ENCODE results near the gene BCAS3. TPM values are rescaled to one million over a fixed set of nuclear protein-coding genes. Genes with fewer than 3 reads are reported as not detected.
A peak's percentile ranks its signal among the peaks of the same experiment; 100 is the strongest.

Gene BCAS3
- total RNA-seq, 4 donors from 2014 or later, result 13.0 to 27.8 (median 20.7) TPM

DNA sequence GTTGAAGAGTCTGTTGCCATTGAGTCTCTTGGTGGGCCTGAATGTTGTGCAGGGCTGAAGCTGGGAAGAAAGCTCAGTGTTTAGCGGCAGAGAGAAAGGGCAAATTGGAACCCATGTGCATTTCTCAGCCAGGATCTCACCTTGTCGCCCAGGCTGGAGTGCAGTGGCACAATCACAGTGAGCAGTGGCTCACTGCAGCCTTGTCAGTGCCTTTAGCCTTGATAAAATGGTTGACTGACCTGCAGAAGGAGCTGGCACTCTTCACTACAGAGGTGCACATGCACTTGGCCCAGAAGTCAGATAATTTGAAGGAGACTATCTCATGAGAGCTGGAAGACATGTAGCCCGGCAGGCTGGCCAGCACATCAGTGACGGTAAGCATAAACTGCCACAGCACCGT lies 597.7 kb downstream of the BCAS3 start:
- intact Hi-C loops (cut with DNase I), result no loop called here
- 92 to 93% methylated on average over 5 of the region's 5 CpGs for WGBS, 2 donors
- no peak for TF ChIP-seq POLR2A (IDR thresholded peaks at IDR 0.05)
- TF ChIP-seq CTCF (IDR thresholded peaks at IDR 0.05), result no peak

DNA sequence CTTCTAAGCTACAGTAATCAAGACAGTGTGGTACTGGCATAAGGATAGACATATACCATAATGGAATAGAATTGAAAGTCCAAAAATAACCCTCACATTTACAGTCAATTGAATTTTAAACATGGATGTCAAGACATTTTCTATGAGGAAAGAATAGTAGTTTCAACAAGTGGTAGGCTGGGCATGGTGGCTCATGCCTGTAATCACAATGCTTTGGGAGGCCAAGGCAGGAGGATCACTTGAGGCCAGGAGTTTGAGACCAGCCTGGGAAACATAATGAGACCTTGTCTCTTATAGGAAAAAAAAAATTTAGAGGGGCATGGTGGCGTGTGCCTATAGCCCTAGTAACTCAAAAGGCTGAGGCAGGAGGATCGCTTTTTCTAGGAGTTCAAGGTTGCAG lies 599.2 kb downstream of the BCAS3 start:
- Histone ChIP-seq H3K36me3 (no peaks in the 10 kb centered on the region), H3K9me3 (no peaks in the 10 kb centered on the region), H3K27me3 (no peaks in the 10 kb centered on the region), H3K4me3 (no peak overlapping the region), H3K4me1 (peaks cover 0 to 10% (median 3%) of the 10 kb centered on the region in 3 donors), H3K27ac (no peak overlapping the region)
- TF ChIP-seq POLR2A (IDR thresholded peaks at IDR 0.05) (no peak), CTCF (IDR thresholded peaks at IDR 0.05) (no peak)
- DNase-seq, result no peak
- WGBS, 2 donors, result 80 to 91% methylated on average over 2 of the region's 2 CpGs
- intact Hi-C loops (cut with DNase I), result no loop called here

More for the DNA sequence above, 597.7 kb downstream of the BCAS3 start:
- no peak for DNase-seq
- Histone ChIP-seq H3K36me3 (no peaks in the 10 kb centered on the region), H3K27ac (no peak overlapping the region), H3K4me3 (no peak overlapping the region), H3K4me1 (peaks cover 0 to 10% (median 3%) of the 10 kb centered on the region in 3 donors), H3K9me3 (no peaks in the 10 kb centered on the region), H3K27me3 (no peaks in the 10 kb centered on the region)

DNA sequence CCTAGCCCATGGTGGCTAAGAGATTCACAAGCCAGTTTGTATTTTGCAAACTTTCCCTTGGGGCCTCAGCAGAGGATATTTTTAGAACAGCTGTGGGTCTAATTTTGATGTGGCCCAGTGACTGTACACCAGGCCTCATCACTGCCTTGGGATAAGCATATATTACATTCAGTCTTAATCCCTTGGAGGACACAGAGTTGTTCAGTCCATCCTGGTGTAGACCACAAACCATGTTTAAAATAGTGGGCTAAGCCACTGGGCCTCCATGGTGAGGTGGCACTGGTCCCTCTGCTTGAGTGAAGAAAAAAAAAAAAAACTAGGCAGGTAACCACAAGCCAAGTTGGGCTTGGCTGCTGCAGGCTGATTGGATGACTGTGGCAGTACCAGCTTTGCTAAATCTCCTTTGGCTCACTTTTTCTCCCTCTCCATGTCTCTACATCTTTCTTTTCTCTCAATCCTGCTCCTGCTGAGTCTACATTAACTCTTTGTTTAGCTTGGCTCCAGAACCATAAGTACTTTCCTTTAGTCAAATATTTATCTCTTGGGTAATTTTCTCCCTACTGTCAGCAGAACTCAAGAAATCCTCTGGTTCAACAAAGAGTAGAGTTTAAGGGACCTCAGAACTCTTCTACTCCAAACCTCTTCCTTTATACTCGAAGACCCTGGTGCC lies 602.0 kb downstream of the BCAS3 start:
- H3K9me3 ChIP-seq, result no peaks in the 10 kb centered on the region
- TF ChIP-seq CTCF (IDR thresholded peaks at IDR 0.05) (no peak), POLR2A (IDR thresholded peaks at IDR 0.05) (no peak)
- H3K27me3 ChIP-seq, result no peaks in the 10 kb centered on the region
- no peak overlapping the region for H3K4me3 ChIP-seq
- intact Hi-C loops (cut with DNase I), result no loop called here
- H3K4me1 ChIP-seq, result peaks cover 0 to 10% (median 3%) of the 10 kb centered on the region in 3 donors
- WGBS, 2 donors, result 25 to 37% methylated on average over 1 of the region's 1 CpG
- no peaks in the 10 kb centered on the region for H3K36me3 ChIP-seq
- no peak for DNase-seq
- peak overlapping the region in 1 of 4 donors; percentile 2 for H3K27ac ChIP-seq

- Histone ChIP-seq H3K27me3 (no peaks in the 10 kb centered on the region), H3K4me1 (peaks cover 0 to 12% (median 3%) of the 10 kb centered on the region in 3 donors), H3K36me3 (no peaks in the 10 kb centered on the region), H3K9me3 (no peaks in the 10 kb centered on the region), H3K27ac (no peak overlapping the region), H3K4me3 (no peak overlapping the region)
- DNase-seq, result no peak
- intact Hi-C loops (cut with DNase I), result no loop called here
- TF ChIP-seq POLR2A (IDR thresholded peaks at IDR 0.05) (no peak), CTCF (IDR thresholded peaks at IDR 0.05) (no peak)
Measured at GRCh38 chr17:61280338-61280737, 602.7 kb downstream of the BCAS3 start.

DNA sequence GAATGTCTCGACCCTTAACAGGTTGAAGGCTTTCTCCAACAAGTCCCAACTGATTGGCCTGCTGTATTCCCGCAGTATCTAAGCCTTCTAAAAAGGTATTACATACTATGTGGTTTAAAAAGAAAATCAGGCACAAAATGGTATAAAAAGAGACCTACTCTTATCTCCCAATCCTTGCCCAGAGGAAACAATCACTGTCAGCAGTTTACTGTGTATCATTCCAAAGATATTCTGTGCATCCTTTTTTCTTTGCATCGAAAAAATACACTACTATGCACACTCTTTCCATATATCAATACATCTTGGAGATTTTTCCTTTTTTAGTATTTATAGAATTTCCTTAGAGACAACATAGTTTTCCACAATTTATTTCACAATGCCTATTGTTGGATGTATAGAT lies 603.2 kb downstream of the BCAS3 start:
- intact Hi-C loops (cut with DNase I), result no loop called here
- H3K36me3 ChIP-seq, result no peaks in the 10 kb centered on the region
- H3K4me3 ChIP-seq, result no peak overlapping the region
- no peaks in the 10 kb centered on the region for H3K9me3 ChIP-seq
- peaks cover 0 to 17% (median 3%) of the 10 kb centered on the region in 3 donors for H3K4me1 ChIP-seq
- WGBS, 2 donors, result 91% methylated on average over 3 of the region's 3 CpGs
- no peaks in the 10 kb centered on the region for H3K27me3 ChIP-seq
- DNase-seq, result no peak
- TF ChIP-seq CTCF (IDR thresholded peaks at IDR 0.05), result no peak
- TF ChIP-seq POLR2A (IDR thresholded peaks at IDR 0.05), result no peak
- no peak overlapping the region for H3K27ac ChIP-seq
